GM06990 (cell line): Measurements from ENCODE around the gene CAPN2.
"Not testable (repeated sequence)": the region's sequence is repeated elsewhere in the genome, so short reads cannot be mapped to it uniquely, and the experiment has no call there.

Experiments
- DNase-seq: peaks from one replicate; pipeline ENCODE4 v3.0.0-alpha.2; 2011; ENCODE audit not compliant: insufficient read length; ENCODE audit errors: extremely low read depth
- H3K27me3 ChIP-seq: replicated peaks from 2 replicates; pipeline ENCODE4 v1.6.0; 2011; ENCODE audit warnings: low read length; ENCODE audit not compliant: control insufficient read depth, insufficient read depth
- H3K36me3 ChIP-seq: 2 replicates; pipeline ENCODE4 v1.5.1; 2011; ENCODE audit warnings: low read length; ENCODE audit not compliant: control insufficient read depth, insufficient read depth
- H3K4me3 ChIP-seq: replicated peaks from 2 replicates; pipeline ENCODE4 v1.5.1; 2011; ENCODE audit warnings: low read depth, mild to moderate bottlenecking, control low read depth, low read length
- TF ChIP-seq, protein P1 (sequence below): IDR thresholded peaks from 2 replicates; pipeline ENCODE4 v1.5.1; 2011; ENCODE audit warnings: low read length, control low read depth, mild to moderate bottlenecking, inconsistent platforms; ENCODE audit not compliant: insufficient read depth, poor library complexity, severe bottlenecking

CAPN2 gene

GRCh38 chr1:223796210-223796609 is 83.9 kb downstream of the CAPN2 start:
- DNase-seq = no peak
- Histone ChIP-seq H3K27me3 (no peaks in the 10 kb centered on the region), H3K36me3 (no peaks in the 10 kb centered on the region; the same call in 1 of the 2 replicates), H3K4me3 (no peak overlapping the region)
- TF ChIP-seq, protein P1, sequence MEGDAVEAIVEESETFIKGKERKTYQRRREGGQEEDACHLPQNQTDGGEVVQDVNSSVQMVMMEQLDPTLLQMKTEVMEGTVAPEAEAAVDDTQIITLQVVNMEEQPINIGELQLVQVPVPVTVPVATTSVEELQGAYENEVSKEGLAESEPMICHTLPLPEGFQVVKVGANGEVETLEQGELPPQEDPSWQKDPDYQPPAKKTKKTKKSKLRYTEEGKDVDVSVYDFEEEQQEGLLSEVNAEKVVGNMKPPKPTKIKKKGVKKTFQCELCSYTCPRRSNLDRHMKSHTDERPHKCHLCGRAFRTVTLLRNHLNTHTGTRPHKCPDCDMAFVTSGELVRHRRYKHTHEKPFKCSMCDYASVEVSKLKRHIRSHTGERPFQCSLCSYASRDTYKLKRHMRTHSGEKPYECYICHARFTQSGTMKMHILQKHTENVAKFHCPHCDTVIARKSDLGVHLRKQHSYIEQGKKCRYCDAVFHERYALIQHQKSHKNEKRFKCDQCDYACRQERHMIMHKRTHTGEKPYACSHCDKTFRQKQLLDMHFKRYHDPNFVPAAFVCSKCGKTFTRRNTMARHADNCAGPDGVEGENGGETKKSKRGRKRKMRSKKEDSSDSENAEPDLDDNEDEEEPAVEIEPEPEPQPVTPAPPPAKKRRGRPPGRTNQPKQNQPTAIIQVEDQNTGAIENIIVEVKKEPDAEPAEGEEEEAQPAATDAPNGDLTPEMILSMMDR = no peak

DNA sequence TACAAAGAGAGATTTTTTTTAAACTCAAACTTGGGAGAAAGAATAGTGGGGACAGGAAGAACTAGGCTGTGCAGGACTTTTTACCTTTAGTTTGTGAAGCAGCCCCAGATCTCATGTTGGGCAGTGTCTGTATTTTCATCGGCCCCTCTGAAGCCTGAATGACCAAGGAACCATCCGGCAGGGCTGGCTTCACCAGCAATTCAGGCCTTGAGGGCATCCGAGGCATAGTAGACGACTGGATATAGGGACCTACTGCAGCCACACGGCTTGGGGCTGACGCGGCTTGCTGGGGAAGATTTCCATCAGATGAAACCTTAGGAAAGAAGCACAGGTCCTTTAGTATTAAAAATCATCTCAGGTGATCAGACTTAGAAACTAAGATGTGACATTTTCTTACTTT is 89.7 kb downstream of the CAPN2 start:
- H3K36me3 ChIP-seq = no peaks in the 10 kb centered on the region
- TF ChIP-seq, protein P1 = no peak
- H3K27me3 ChIP-seq = no peaks in the 10 kb centered on the region
- no peak for DNase-seq
- no peak overlapping the region for H3K4me3 ChIP-seq

- H3K36me3 ChIP-seq = no peaks in the 10 kb centered on the region
- no peak overlapping the region for H3K4me3 ChIP-seq
- TF ChIP-seq, protein P1 = no peak
- DNase-seq = no peak
- no peaks in the 10 kb centered on the region for H3K27me3 ChIP-seq
Observed at GRCh38 chr1:223802602-223803001, 90.3 kb downstream of the CAPN2 start.

GRCh38 chr1:223803211-223803610 is 90.9 kb downstream of the CAPN2 start:
- no peaks in the 10 kb centered on the region for H3K36me3 ChIP-seq
- TF ChIP-seq, protein P1 = no peak
- no peaks in the 10 kb centered on the region for H3K27me3 ChIP-seq
- no peak for DNase-seq
- no peak overlapping the region for H3K4me3 ChIP-seq

GRCh38 chr1:223809905-223810304 is 97.6 kb downstream of the CAPN2 start:
- not testable (repeated sequence) for H3K36me3 ChIP-seq, H3K4me3 ChIP-seq, H3K27me3 ChIP-seq, DNase-seq

DNA sequence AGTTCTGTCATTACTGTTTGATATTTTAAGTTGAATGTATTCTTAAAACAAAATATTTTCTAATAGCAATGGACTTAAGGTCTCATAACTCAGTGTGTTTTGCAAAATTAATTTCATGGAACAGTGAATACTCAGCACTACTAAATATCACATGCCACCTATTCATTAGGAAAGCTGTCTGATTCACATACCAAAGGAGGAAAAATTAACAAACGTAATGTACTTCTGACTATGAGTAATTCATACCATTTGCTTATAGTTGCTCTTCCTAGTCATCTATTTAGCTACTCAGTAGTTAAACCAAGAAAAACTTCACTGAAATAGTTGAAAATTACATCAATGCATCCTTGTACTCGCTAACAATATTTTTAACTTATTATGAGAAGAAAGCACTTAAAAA is 98.2 kb downstream of the CAPN2 start:
- Histone ChIP-seq H3K4me3 (no peak overlapping the region), H3K27me3 (no peaks in the 10 kb centered on the region), H3K36me3 (no peaks in the 10 kb centered on the region)
- no peak for DNase-seq
- TF ChIP-seq, protein P1 = no peak
